ENCODE data around the gene SGIP1.

SGIP1 gene

GRCh38 chr1:66745451-66745850, 211.5 kb downstream of the SGIP1 start:
- no peak for TF ChIP-seq GATA3 (IDR thresholded peaks at IDR 0.05; ENCODE audit: low read depth, low read length)
- no peak for TF ChIP-seq GATA2 (IDR thresholded peaks at IDR 0.05; ENCODE audit: low read depth, low read length)

GRCh38 chr1:66747501-66747900, 213.5 kb downstream of the SGIP1 start:
- no peak for TF ChIP-seq GATA3 (IDR thresholded peaks at IDR 0.05; ENCODE audit: low read depth, low read length)
- TF ChIP-seq GATA2 (IDR thresholded peaks at IDR 0.05; ENCODE audit: low read depth, low read length): no peak

DNA sequence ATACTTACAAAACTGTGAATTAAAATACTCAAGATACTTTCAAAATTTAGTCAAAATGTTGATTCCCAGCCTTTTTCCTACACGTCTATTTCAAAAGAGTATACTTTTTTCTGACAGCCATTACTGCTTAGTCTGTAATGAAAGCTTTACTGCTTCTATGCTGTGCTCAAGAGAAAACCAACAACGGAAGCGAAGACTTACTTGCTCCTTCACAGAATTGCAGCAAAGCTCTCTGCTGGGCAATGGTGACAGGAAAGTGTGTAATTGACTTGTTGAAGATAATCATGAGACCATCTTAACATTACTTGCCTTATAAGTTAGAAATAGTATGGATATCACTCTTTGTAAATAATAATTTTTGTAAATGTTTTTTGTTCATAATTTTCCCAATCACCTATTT, 216.6 kb downstream of the SGIP1 start:
- no peak for TF ChIP-seq GATA2 (IDR thresholded peaks at IDR 0.05; ENCODE audit: low read depth, low read length)
- TF ChIP-seq GATA3 (IDR thresholded peaks at IDR 0.05; ENCODE audit: low read depth, low read length): no peak

DNA sequence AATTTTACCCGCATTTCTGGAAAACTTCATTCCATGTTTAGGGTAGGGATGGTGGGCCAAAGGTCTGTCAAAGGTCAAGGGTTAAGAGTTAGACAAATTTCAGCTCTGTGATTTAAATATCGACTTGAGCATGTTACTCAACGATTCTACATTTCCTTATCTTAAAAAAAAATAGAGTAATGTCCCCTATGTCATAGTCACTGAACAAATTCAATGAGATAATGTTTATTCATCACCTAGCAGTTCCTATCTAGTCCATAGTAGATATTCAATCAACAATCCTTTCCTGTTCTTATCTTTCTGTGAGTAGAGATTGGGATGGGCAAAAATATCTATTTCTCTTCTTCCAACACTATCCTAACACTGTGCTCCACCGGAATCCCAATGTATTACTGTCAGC, 217.2 kb downstream of the SGIP1 start:
- TF ChIP-seq GATA2 (IDR thresholded peaks at IDR 0.05; ENCODE audit: low read depth, low read length): no peak
- TF ChIP-seq GATA3 (IDR thresholded peaks at IDR 0.05; ENCODE audit: low read depth, low read length): no peak

GRCh38 chr1:66752000-66752592, 218.1 kb downstream of the SGIP1 start, which contains the start of gene DYNLT5:
Gene DYNLT5 (plus strand): TSS chr1:66752459. CDS start chr1:66754659, 2,200 bp downstream.
- TF ChIP-seq GATA3 (IDR thresholded peaks at IDR 0.05; ENCODE audit: low read depth, low read length) (no peak), GATA2 (IDR thresholded peaks at IDR 0.05; ENCODE audit: low read depth, low read length) (no peak)

GRCh38 chr1:66752671-66753371, 218.9 kb downstream of the SGIP1 start:
- no peak for TF ChIP-seq GATA2 (IDR thresholded peaks at IDR 0.05; ENCODE audit: low read depth, low read length)
- TF ChIP-seq GATA3 (IDR thresholded peaks at IDR 0.05; ENCODE audit: low read depth, low read length): no peak

- TF ChIP-seq GATA3 (IDR thresholded peaks at IDR 0.05; ENCODE audit: low read depth, low read length): no peak
- no peak for TF ChIP-seq GATA2 (IDR thresholded peaks at IDR 0.05; ENCODE audit: low read depth, low read length)
Observed at GRCh38 chr1:66757722-66758240, 223.8 kb downstream of the SGIP1 start.

- TF ChIP-seq GATA3 (IDR thresholded peaks at IDR 0.05; ENCODE audit: low read depth, low read length) (no peak), GATA2 (IDR thresholded peaks at IDR 0.05; ENCODE audit: low read depth, low read length) (no peak)
Observed at GRCh38 chr1:66758241-66758755, 224.3 kb downstream of the SGIP1 start.

DNA sequence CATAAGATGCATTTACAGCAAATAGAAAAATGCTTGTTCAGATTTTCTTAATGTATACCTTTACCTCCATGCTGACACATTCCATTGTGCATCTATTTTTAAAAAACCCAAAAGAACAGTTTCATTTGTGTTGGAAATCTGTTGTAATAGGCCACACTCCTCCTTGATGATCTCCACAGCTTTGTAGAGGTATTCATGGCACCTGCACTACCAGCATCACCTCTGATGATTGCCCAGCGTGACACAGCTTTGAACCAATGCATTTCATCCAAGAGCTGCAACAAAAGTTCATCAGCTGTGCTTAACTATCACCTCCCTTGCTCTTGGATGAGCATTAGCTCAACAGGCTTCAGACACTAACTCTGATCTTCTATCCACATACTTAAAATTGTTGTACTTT, 226.6 kb downstream of the SGIP1 start:
- TF ChIP-seq GATA3 (IDR thresholded peaks at IDR 0.05; ENCODE audit: low read depth, low read length) (no peak), GATA2 (IDR thresholded peaks at IDR 0.05; ENCODE audit: low read depth, low read length) (no peak)

- no peak for TF ChIP-seq GATA3 (IDR thresholded peaks at IDR 0.05; ENCODE audit: low read depth, low read length)
- TF ChIP-seq GATA2 (IDR thresholded peaks at IDR 0.05; ENCODE audit: low read depth, low read length): no peak
Observed at GRCh38 chr1:66761221-66761620, 227.3 kb downstream of the SGIP1 start.

GRCh38 chr1:66764994-66765578, 231.1 kb downstream of the SGIP1 start:
- TF ChIP-seq GATA2 (IDR thresholded peaks at IDR 0.05; ENCODE audit: low read depth, low read length) (no peak), GATA3 (IDR thresholded peaks at IDR 0.05; ENCODE audit: low read depth, low read length) (no peak)

- TF ChIP-seq GATA3 (IDR thresholded peaks at IDR 0.05; ENCODE audit: low read depth, low read length) (no peak), GATA2 (IDR thresholded peaks at IDR 0.05; ENCODE audit: low read depth, low read length) (no peak)
Observed at GRCh38 chr1:66767626-66768025, 233.7 kb downstream of the SGIP1 start.

GRCh38 chr1:66768965-66769364, 235.0 kb downstream of the SGIP1 start:
- TF ChIP-seq GATA2 (IDR thresholded peaks at IDR 0.05; ENCODE audit: low read depth, low read length): no peak
- TF ChIP-seq GATA3 (IDR thresholded peaks at IDR 0.05; ENCODE audit: low read depth, low read length): no peak

DNA sequence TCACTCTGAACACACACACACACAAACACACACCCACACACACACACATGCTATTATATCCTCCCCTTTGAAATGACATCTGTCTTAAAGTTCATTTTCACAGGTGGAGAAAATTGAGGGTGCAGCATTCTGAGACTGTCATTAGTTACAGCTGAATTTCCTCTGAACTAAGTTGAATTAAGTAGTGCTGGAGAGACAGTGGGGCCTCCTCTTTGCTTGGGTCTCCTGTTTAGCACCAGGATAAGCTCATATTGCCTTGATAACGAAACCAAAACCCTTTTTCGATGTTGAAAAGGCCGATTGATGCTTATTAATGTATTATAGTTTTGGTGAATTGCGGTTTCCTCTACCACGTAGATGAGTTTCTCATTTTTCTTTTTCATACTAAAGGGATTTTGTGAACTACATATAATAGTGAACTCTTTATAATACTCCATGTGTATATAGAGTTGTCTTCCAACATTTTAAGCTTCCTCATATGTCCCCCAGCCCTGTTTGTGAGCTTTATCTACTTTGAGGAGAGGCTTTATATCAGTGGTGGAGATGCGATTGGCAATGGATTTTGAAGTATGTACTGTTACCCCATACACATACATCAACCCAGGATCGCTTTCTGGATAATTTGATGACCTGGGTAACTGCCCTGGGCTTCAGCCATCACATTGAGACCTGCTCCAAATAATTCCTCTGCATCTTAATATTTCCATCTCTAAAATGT, 235.7 kb downstream of the SGIP1 start:
- no peak for TF ChIP-seq GATA3 (IDR thresholded peaks at IDR 0.05; ENCODE audit: low read depth, low read length)
- TF ChIP-seq GATA2 (IDR thresholded peaks at IDR 0.05; ENCODE audit: low read depth, low read length): no peak

Data from SH-SY5Y (cell line).